WTC11 (cell line): ENCODE data around the gene HLA-DMA.

Experiments
- NFATC4 ChIP-seq: fragments of 250-450 bp; sonication (Bioruptor Pico); IDR thresholded peaks from 2 replicates; pipeline ENCODE4 v1.9.0; 2021; ENCODE audit warnings: mild to moderate bottlenecking
- SMAD4 ChIP-seq: sonication (generic); formaldehyde crosslinking; IDR thresholded peaks from 2 replicates; pipeline ENCODE4 v1.8.0; 2022; ENCODE audit warnings: mild to moderate bottlenecking, missing genetic modification reagents
- ZNF281 ChIP-seq: sonication (generic); formaldehyde crosslinking; IDR thresholded peaks from 2 replicates; pipeline ENCODE4 v1.8.0; 2023; ENCODE audit warnings: mild to moderate bottlenecking, missing genetic modification reagents

DNA sequence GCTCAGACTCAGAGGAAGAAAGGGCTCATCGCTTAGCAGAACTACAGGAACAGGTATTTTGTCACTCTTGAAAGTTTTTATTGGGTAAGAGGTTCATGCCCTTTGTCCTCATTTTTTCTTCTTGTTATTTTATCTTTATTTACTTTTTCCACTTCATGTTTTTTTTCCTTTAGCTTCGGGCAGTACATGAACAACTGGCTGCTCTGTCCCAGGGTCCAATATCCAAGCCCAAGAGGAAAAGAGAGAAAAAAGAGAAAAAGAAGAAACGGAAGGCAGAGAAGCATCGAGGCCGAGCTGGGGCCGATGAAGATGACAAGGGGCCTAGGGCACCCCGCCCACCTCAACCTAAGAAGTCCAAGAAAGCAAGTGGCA lies 25.0 kb upstream of the HLA-DMA start:
- TF ChIP-seq SMAD4 (CRISPR knock-in tag), result no peak
- TF ChIP-seq NFATC4, result no peak
- no peak for TF ChIP-seq ZNF281 (CRISPR knock-in tag)
